ENCODE measurements around the gene ORAI2. TPM values are rescaled to one million over a fixed set of nuclear protein-coding genes. Genes with fewer than 3 reads are reported as not detected.

The ORAI2 gene
- total and polyA plus RNA-seq, 2 of the 13 experiments (the other 11 are each of a cell fraction or from before 2014, with no cell fraction given) = 3.0 to 6.0 TPM

- TF ChIP-seq NCOA1 (CRISPR knock-in tag; IDR thresholded peaks at IDR 0.05) (no peak), ZFP36 (IDR thresholded peaks at IDR 0.05; ENCODE audit: borderline replicate concordance, low read depth, low read length, partially characterized antibody) (no peak), ZC3H13 (CRISPR knock-in tag; IDR thresholded peaks at IDR 0.05) (no peak), SRY (CRISPR knock-in tag; IDR thresholded peaks at IDR 0.05) (no peak), AFF4 (CRISPR knock-in tag; IDR thresholded peaks at IDR 0.05) (no peak), HDAC1 (CRISPR knock-in tag; IDR thresholded peaks at IDR 0.05) (no peak), AGO1 (IDR thresholded peaks at IDR 0.05; ENCODE audit: low read depth, low read length, poor library complexity, severe bottlenecking) (peak; percentile 44), KDM3A (CRISPR knock-in tag; IDR thresholded peaks at IDR 0.05; ENCODE audit: low read depth) (no peak), CBX2 (IDR thresholded peaks at IDR 0.05; ENCODE audit: low read depth, low read length) (no peak), CBX2 (CRISPR knock-in tag; IDR thresholded peaks at IDR 0.05; ENCODE audit: low read depth) (no peak), IRX3 (CRISPR knock-in tag; IDR thresholded peaks at IDR 0.05; ENCODE audit: borderline replicate concordance, low read depth) (no peak), ZBTB26 (CRISPR knock-in tag; IDR thresholded peaks at IDR 0.05; ENCODE audit: borderline replicate concordance) (0 out of 2 replicates have a peak, but pooled peaks have one; percentile 31), FOXK1 (CRISPR knock-in tag; IDR thresholded peaks at IDR 0.05; ENCODE audit: borderline replicate concordance, low read depth) (no peak), ZSCAN31 (CRISPR knock-in tag; IDR thresholded peaks at IDR 0.05; ENCODE audit: low read depth) (0 out of 2 replicates have a peak, but pooled peaks have one; percentile 41), ZFP41 (CRISPR knock-in tag; IDR thresholded peaks at IDR 0.05; ENCODE audit: borderline replicate concordance) (no peak), ATF1 (CRISPR knock-in tag; IDR thresholded peaks at IDR 0.05) (no peak), MEIS2 (CRISPR knock-in tag; IDR thresholded peaks at IDR 0.05) (0 out of 2 replicates have a peak, but pooled peaks have one; percentile 54), PTBP1 (IDR thresholded peaks at IDR 0.05; ENCODE audit: low read depth, low read length, poor library complexity, severe bottlenecking) (no peak), NFYC (CRISPR knock-in tag; IDR thresholded peaks at IDR 0.05) (no peak), FLYWCH1 (CRISPR knock-in tag; IDR thresholded peaks at IDR 0.05) (no peak), ZSCAN9 (CRISPR knock-in tag; IDR thresholded peaks at IDR 0.05; ENCODE audit: borderline replicate concordance) (no peak), PRDM4 (CRISPR knock-in tag; IDR thresholded peaks at IDR 0.05; ENCODE audit: borderline replicate concordance) (no peak), ZNF121 (CRISPR knock-in tag; IDR thresholded peaks at IDR 0.05) (no peak)
Observed at GRCh38 chr7:102451371-102452054, 18.1 kb downstream of the ORAI2 start (continued).

All from HepG2 (cell line).